Measurements from ENCODE around the gene CAMK2N2.
A peak's percentile ranks its signal among the peaks of the same experiment; 100 is the strongest.

The CAMK2N2 gene

GRCh38 chr3:184258926-184259325 is 2.4 kb downstream of the CAMK2N2 start:
- H3K27ac ChIP-seq (ENCODE audit: poor library complexity, severe bottlenecking), result no peak overlapping the region
- H3K9me3 ChIP-seq (ENCODE audit: severe bottlenecking), result no peaks in the 10 kb centered on the region
- no peaks in the 10 kb centered on the region for H3K36me3 ChIP-seq (ENCODE audit: low read depth)
- H3K27me3 ChIP-seq (ENCODE audit: insufficient read depth, poor library complexity, severe bottlenecking), result peaks cover 23% of the 10 kb centered on the region
- ATAC-seq (ENCODE audit: low read depth), result no peak
- no peak for DNase-seq (ENCODE audit: low spot score)
- TF ChIP-seq CTCF (IDR thresholded peaks at IDR 0.05; ENCODE audit: poor library complexity, severe bottlenecking), result no peak
- no peak overlapping the region for H3K4me3 ChIP-seq (ENCODE audit: severe bottlenecking)
- H3K4me1 ChIP-seq (ENCODE audit: insufficient read depth, poor library complexity, severe bottlenecking), result no peaks in the 10 kb centered on the region

- no peaks in the 10 kb centered on the region for H3K4me1 ChIP-seq (ENCODE audit: insufficient read depth, poor library complexity, severe bottlenecking)
- no peak overlapping the region for H3K27ac ChIP-seq (ENCODE audit: poor library complexity, severe bottlenecking)
- TF ChIP-seq CTCF (IDR thresholded peaks at IDR 0.05; ENCODE audit: poor library complexity, severe bottlenecking), result no peak
- no peaks in the 10 kb centered on the region for H3K9me3 ChIP-seq (ENCODE audit: severe bottlenecking)
- ATAC-seq (ENCODE audit: low read depth), result no peak
- no peaks in the 10 kb centered on the region for H3K36me3 ChIP-seq (ENCODE audit: low read depth)
- no peak overlapping the region for H3K4me3 ChIP-seq (ENCODE audit: severe bottlenecking)
- no peak for DNase-seq (ENCODE audit: low spot score)
- peaks cover 17% of the 10 kb centered on the region for H3K27me3 ChIP-seq (ENCODE audit: insufficient read depth, poor library complexity, severe bottlenecking)
Measured at GRCh38 chr3:184257083-184257915, 4.1 kb downstream of the CAMK2N2 start.

- Histone ChIP-seq H3K9me3 (ENCODE audit: severe bottlenecking) (no peaks in the 10 kb centered on the region), H3K4me1 (ENCODE audit: insufficient read depth, poor library complexity, severe bottlenecking) (no peaks in the 10 kb centered on the region), H3K36me3 (ENCODE audit: low read depth) (peaks cover 4% of the 10 kb centered on the region; the same call in 1 of the 2 replicates), H3K27me3 (ENCODE audit: insufficient read depth, poor library complexity, severe bottlenecking) (peaks cover 4% of the 10 kb centered on the region), H3K27ac (ENCODE audit: poor library complexity, severe bottlenecking) (peak overlapping the region; percentile 22), H3K4me3 (ENCODE audit: severe bottlenecking) (no peak overlapping the region)
- ATAC-seq (ENCODE audit: low read depth) (peak; percentile 74), DNase-seq (ENCODE audit: low spot score) (no peak)
- TF ChIP-seq CTCF (IDR thresholded peaks at IDR 0.05; ENCODE audit: poor library complexity, severe bottlenecking), result no peak
Measured at GRCh38 chr3:184255291-184256039, 5.9 kb downstream of the CAMK2N2 start.

DNA sequence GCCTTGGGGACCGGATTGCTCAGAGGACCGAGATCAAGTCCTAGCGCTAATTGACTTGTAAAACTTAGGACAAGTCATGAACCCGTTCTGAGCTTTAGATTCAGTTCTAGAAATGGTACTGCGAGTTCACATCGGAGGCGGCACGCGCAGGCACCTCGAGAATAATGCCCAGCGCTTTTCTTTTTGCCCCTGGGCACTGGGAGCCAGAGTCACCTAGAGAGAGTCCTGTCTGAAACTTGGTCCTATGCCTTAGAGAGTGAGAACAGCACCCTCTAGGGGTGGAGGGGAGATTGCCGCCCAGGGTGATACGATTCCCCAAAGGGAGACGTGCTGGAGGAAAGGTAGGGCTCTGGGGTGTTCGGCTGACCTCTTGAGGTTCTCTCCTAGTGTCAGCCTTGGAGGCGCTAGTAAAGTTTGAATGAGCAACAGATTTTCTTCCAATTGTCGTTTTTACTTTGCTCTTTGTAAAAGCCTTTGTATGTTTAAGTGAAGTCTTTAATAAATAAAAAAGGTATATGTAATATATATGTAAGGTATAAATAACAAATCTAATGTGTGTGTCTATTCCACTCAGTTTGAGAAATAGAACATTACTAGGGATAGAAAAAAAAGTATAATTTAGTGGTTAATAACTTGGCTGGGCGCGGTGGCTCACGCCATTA is 11.1 kb downstream of the CAMK2N2 start:
- peak; percentile 72 for ATAC-seq (ENCODE audit: low read depth)
- Histone ChIP-seq H3K4me1 (ENCODE audit: insufficient read depth, poor library complexity, severe bottlenecking) (no peaks in the 10 kb centered on the region), H3K9me3 (ENCODE audit: severe bottlenecking) (no peaks in the 10 kb centered on the region), H3K36me3 (ENCODE audit: low read depth) (peaks cover 8% of the 10 kb centered on the region), H3K27ac (ENCODE audit: poor library complexity, severe bottlenecking) (peak overlapping the region; percentile 85), H3K4me3 (ENCODE audit: severe bottlenecking) (peak overlapping the region; percentile 92), H3K27me3 (ENCODE audit: insufficient read depth, poor library complexity, severe bottlenecking) (no peaks in the 10 kb centered on the region)
- TF ChIP-seq CTCF (IDR thresholded peaks at IDR 0.05; ENCODE audit: poor library complexity, severe bottlenecking), result peak; percentile 96
- peak; percentile 86 for DNase-seq (ENCODE audit: low spot score)
